RCC 7860 (cell line): Measurements from ENCODE around the gene TCEA3.

Experiments
- DNase-seq: peaks from one replicate; pipeline ENCODE4 v3.0.0-alpha.2; 2015; ENCODE audit warnings: low spot score
- FAIRE-seq: peaks from 2 replicates; lab custom pipeline; 2012; peaks lifted over from hg19 to GRCh38; lab: Jason Lieb, UNC

TCEA3 gene

DNA sequence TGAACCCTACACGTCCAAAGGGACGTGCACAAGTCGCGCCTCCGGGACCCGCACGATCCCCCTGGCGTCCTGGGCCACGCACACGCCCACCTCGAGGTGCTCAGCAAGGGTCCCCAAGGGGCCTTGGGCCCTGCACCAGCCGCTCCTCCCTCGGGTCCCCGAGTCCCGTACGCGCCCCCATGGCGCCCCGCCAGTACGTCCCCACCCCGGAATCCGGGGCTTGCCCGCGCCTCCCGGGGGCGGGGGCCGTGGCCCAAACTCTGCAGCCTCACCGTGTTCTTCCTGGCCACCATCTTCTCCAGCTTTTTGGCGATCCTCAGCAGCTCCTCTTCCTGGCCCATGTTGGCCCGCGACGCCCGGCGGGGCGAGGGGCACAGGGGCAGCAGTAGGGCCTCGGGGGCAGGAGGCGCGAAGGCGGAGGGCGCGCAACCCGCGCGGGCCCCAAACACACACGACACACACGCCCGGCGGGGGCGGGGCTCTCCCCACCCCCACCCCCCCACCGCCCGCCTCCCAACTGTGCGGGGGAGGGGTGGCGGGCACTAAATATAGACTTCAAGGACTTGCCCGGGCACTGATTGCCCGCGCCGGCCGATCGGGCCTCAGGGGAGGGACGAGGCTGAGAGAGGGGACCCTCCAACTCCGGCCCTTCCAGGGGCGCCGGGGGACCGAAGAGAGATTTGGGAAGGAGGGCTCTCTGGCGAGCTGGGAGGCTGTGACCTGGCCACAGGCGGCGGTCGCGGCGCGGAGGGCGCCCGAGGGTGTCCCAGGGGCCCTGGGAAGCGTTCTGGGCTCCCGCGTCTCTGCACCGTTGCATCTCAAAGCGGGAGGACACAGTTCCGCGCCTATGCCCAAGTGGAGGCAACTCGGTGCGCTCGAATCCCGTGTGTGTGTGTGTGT lies at the start of gene TCEA3:
Gene TCEA3 (minus strand): TSS at position 456 of the 900 bp plus-strand sequence. CDS start 115 bp downstream, at position 341.
- DNase-seq (no peak), FAIRE-seq (no peak)

DNA sequence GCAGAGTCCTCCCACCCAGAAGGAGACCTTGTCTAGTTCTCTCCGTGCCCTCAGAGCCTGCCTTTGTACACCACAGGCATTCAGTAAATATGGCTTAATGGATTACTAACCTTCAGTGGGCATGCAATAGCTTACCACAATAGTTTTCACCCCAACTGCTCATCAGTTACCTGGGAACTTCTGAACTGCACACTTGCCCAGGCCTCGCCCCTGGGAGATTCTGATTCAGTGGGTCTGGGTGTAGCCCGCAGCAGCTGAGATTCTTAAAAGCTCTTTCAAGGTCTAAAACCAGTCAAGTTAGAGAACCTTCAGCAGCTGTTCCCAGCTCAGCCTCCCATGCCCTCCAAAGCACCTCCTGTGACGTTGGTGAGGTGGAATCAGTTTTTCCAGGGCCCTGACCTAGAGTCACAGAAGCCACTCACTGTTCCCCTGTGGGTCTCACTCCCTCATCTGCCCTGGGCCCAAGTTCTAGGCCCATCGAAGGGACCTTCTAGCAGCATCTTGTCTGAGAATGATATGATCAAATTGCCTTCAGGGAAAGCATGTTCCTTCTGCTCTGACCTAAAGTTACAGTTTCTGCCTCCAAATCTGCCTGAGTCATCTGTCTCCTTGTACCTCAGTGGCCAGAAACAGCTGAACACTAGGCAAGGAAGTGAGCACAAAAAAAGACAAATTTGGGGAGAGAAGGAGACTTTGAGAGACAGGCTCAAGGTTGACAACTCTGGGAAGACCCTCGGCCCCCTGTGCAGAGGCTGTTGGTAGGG lies 48.7 kb upstream of the TCEA3 start:
- peak; percentile 87 for FAIRE-seq

GRCh38 chr1:23472351-23473036 lies 47.9 kb upstream of the TCEA3 start:
- no peak for FAIRE-seq
- no peak for DNase-seq

More for the DNA sequence above, 48.7 kb upstream of the TCEA3 start:
- peak; percentile 65 for DNase-seq

DNA sequence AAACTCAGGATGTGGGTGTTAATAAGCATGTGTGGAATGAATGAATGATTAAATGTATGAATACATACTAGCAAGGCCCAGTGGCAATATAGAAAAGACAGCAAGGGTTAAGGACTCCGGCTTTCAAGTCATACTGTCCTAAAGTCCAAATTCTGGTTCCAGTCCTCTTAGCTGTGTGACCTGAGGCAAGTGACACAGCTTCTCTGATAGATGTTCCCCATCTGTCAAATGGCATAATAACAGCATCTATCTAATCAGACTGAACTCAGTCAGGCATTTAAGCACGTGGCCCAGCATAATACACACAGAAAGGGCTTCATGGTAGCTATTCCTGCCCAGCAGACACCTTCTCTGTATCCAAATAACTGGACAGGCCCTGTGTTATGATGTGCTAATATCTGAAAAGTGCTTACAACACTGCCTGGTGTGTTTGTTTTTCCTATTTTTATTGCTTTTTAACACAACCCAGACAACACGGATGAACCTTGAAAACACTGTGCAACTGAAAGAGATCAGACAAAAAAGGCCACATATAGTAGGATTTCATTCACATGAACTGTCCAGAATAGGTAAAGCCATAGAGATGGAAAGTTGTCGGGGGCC lies 47.0 kb upstream of the TCEA3 start:
- FAIRE-seq (no peak), DNase-seq (no peak)

DNA sequence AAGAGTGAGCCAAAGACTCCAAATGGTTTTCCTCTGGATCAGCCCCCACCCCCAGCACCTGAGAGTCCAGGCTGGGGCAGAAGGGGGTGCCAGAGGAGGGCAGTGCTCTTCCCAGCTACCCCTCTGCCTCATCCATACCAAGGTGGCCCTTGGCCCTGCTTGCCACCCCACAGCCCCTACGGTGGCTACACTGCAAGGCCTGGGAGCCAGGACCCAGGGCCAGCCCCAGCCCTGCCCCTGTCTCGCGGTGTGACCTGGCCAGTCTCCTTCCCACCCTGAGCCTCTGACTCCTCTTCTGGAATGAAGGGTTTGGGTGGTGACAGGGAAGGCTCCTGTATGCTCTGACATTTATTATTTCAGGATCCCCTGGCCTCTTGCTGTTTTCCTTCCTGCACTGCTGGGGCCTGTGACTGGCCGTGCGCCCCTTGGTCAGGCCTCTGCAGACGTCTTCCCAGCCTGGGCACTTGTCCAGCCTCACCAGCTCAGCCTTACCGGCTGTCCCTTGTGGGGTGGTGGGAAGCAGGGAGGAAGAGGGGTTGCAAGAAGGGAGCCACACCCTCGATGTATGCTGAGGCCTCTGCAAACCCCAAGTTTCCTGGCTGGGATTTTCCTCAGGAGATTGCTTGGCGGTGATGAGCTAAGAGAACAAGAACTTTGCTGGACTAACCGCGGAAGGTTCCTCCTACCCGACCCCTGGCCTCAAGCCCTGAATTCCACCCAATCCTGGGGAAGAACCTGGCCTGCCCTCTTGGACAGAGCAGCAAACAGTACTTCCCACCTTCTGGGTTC lies 45.9 kb upstream of the TCEA3 start:
- DNase-seq (peak; percentile 53), FAIRE-seq (no peak)

DNA sequence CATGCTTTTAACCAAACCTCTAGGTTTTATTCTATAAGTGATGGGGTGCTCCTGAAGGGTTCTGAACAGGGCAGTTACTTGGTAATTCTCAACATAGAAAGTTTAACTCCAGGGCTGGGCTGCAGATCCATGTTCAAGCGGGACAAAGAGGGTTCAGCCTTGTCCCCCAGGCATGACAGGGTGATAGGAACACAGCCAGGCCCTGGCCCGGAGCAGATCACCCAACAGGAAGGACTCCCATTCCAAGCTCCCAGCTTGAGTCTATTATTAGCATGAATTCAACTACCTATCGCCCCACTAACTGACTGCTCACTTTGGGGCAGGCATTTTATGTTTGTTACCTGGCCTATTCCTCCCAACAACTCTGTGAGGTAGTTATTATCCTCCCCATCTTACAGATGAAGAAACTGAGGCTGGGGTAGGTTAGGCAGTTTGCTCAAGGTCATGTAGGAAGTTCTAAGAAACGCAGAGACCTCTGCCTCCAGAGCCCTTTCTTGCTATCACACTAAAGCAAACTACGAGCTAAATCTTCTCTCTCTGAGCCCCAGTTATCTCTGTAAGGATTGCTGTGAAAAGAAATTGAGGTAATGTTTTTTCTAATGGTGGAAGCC lies 44.9 kb upstream of the TCEA3 start:
- no peak for DNase-seq
- no peak for FAIRE-seq

DNA sequence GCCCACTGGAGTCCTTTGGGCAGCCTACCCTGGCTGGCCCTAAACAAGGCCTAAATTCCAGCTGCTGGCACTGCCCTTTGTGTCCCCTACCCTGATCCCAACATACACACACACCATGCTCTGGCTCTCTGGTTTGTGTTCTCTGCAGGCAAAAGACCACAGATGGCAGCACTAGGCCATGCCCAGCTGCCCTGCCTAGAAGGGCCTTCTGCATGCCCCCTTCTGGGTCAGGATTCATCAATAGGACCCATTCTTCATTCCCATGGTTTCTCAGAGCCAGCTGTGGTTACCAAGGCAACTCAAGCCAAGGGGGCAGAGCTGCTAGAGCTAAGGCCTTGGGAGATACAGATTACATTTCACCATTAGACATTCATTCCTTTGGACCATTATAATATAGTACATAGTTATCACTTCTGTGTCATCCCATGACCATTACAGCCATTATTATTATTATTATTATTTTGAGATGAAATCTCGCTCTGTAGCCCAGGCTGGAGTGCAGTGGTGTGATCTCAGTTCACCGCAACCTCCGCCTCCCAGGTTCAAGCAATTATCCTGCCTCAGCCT lies 42.0 kb upstream of the TCEA3 start:
- DNase-seq: no peak
- FAIRE-seq: no peak

DNA sequence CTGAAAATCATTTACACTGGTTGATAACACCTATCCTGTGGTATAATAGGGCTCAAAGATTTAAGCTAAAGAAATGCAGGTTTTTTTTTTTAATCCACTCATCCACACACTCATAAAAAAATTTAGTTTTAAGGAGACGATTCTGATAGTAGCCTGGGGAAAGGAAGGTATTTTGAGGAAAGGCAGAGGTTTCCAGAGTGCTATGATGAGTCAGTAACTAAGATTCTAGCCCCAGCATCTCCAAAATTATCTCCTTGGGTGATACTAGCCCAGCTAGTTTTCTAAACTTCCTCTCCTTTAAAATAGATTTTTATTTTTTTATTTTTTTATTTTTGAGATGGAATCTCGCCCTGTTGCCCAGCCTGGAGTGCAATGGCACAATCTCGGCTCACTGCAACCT lies 38.7 kb upstream of the TCEA3 start:
- DNase-seq (no peak), FAIRE-seq (no peak)

DNA sequence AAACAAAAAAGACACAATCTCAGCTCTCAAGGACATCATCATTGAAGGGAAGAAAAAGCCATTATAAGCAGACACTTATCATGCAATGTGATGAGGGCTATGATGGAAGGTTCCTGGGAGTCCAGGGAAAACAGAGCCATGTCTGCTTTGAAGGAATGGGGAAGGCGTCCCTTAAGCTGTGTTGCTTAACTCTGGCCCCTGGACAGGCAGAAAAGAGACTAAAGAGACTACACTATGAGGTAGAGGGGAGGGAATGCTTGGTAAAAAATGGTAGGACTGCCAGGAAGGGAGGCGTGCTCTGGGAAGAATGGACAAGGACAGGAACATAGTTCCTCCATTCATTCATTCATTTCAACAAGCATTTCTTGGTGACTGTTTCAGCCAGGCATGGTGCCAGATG lies 38.2 kb upstream of the TCEA3 start:
- FAIRE-seq: no peak
- DNase-seq: no peak

GRCh38 chr1:23461050-23461449 lies 36.5 kb upstream of the TCEA3 start:
- FAIRE-seq: no peak

GRCh38 chr1:23460519-23460918 lies 36.0 kb upstream of the TCEA3 start:
- DNase-seq (no peak), FAIRE-seq (no peak)

More at GRCh38 chr1:23461050-23461449, 36.5 kb upstream of the TCEA3 start:
- DNase-seq: no peak

GRCh38 chr1:23459338-23459757 lies 34.8 kb upstream of the TCEA3 start:
- DNase-seq: no peak
- FAIRE-seq: no peak

DNA sequence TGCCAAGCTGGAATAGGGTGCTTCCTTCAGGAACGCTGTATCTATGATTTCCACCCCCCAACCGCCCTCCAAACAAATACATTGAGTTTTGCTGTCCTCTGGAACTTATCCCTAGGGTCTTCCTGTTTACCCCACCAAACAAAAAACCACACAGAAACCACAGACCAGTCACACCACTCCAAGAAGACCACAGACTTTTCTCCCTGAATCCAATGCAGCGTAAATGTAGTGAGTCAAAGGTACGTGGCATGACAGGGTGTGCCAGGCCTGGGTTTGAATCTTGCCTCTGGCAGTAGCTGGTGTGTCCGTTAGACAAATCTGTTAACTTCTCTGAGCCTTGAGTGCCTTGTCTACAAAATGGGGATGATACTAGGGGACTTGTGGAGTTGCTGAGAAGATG lies 31.7 kb upstream of the TCEA3 start:
- DNase-seq (peak; percentile 72), FAIRE-seq (peak; percentile 74)

- DNase-seq: no peak
- no peak for FAIRE-seq
These were observed 29.0 kb upstream of the TCEA3 start for GRCh38 chr1:23453455-23454000.

DNA sequence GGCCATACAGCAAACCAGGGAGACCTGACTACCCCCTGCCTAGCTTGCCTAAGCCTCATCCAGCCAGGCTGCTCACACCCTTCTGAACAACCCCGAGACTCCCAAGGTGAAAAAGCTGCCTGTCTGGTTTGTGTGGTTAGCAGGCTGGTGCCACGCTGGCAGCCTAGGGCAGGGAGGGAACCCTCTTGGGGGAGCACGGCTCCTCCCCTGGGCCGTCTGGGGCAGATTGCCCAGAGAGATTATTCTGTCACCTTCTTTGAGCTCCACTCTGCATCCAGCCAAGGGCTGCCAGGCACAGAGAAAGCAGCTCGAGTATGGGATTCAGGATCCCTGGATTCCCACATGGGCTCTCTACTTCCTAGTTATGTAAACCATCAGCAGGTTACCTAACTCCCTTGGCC lies 27.5 kb upstream of the TCEA3 start:
- FAIRE-seq: peak; percentile 39
- peak; percentile 46 for DNase-seq

- DNase-seq: no peak
- FAIRE-seq: no peak
These were observed 26.9 kb upstream of the TCEA3 start for GRCh38 chr1:23451441-23451840.

DNA sequence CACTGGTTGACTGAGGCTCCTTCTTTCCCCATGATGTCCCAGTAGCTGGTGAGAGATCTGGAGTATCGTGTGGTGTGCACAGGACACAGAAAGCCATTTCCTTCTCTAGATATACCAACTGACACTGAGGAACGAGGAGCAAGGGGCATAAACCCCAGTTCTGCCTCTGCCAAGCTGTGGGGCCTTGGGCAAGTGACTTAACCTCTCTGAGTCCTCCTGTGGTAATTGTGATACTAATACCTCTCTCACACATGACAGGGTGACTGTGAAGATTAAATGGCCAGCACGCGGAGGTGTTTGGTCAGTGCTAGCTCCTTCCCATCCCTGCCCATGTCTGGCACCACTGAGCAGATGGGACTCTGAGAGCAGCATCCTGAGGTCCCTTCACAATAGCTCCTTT lies 26.3 kb upstream of the TCEA3 start:
- no peak for FAIRE-seq
- no peak for DNase-seq

- no peak for DNase-seq
These were observed 25.4 kb upstream of the TCEA3 start for GRCh38 chr1:23449958-23450357.

DNA sequence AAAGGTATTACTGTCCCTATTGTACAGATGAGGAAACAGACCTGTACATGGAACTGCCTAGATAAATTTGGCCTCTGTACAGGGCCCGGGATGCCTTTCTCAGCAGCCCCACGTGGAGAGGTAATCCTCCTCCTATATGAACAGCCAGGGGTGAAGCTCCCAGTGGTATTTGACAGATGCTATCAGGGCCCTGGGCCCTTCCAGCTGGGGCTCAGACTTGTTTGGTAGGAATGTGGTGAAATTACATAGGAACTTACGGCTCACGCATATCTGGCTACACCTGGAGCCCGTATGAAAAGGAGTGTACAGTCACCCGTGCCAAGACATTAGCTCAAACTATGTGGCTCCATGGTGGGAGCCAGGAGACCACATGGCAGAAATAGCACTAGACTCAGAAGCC lies 24.8 kb upstream of the TCEA3 start:
- DNase-seq (no peak), FAIRE-seq (no peak)

More at GRCh38 chr1:23449958-23450357, 25.4 kb upstream of the TCEA3 start:
- FAIRE-seq: no peak
